A549 (cell line): ENCODE measurements around the gene SLC46A2. TPM values are rescaled to one million over a fixed set of nuclear protein-coding genes. Genes with fewer than 3 reads are reported as not detected.

Source experiments
- ATAC-seq, 2 experiments: fragments of 200-7000 bp in 1 of 2; fragments of >200 bp in 1 of 2; cut with Nextera tagmentation in 1 of 2; cut with Tn5 transposase in 1 of 2; 3 replicates each; pipeline versions ENCODE4 v1.8.0 to v1.9.1; 2018 to 2020; ENCODE audit warnings: mild to moderate bottlenecking in 1 of 2, moderate library complexity in 1 of 2
- CTCF ChIA-PET: fragments of 300-600 bp; sonication (Branson Sonifier 250); formaldehyde crosslinking; extraction: SDS; loops from one replicate; lab custom pipeline; 2021; ENCODE audit warnings: antibody characterized with exemption, inconsistent platforms; lab: Yijun Ruan, JAX
- POLR2A ChIA-PET: fragments of 350-600 bp; formaldehyde crosslinking; extraction: SDS; loops from one replicate; lab custom pipeline; 2021; ENCODE audit warnings: antibody characterized with exemption, inconsistent platforms; lab: Yijun Ruan, JAX
- DNase-seq, 2 experiments: peaks; one replicate each; pipeline versions ENCODE4 v3.0.0 to v3.0.0-alpha.2; 2011 to 2016; ENCODE audit warnings: low read depth in 1 of 2, low spot score in 1 of 2
- FAIRE-seq: peaks from 2 replicates; lab custom pipeline; 2011; peaks lifted over from hg19 to GRCh38; lab: Jason Lieb, UNC
- H3K27ac ChIP-seq, 2 experiments: fragments of >200 bp; sonication (Bioruptor Twin); formaldehyde crosslinking; 3 replicates each; pipeline ENCODE4 v1.5.1; 2016 to 2017
- H3K4me1 ChIP-seq: fragments of >200 bp; sonication (Bioruptor Twin); formaldehyde crosslinking; 3 replicates; pipeline ENCODE4 v1.6.1; 2016
- H3K4me2 ChIP-seq: fragments of >200 bp; sonication (Bioruptor Twin); formaldehyde crosslinking; 3 replicates; pipeline ENCODE4 v1.6.1; 2016
- H3K4me3 ChIP-seq: fragments of >200 bp; sonication (Bioruptor Twin); formaldehyde crosslinking; 3 replicates; pipeline ENCODE4 v1.5.1; 2016
- H3K9me3 ChIP-seq: fragments of >200 bp; sonication (Bioruptor Twin); formaldehyde crosslinking; 3 replicates; pipeline ENCODE4 v1.6.1; 2016
- CBX2 ChIP-seq: fragments of 200-600 bp; sonication (generic); IDR thresholded peaks from 2 replicates; pipeline ENCODE4 v1.6.1; 2016; ENCODE audit warnings: low read depth, mild to moderate bottlenecking, borderline replicate concordance
- CBX8 ChIP-seq: fragments of 200-600 bp; sonication (generic); IDR thresholded peaks from 2 replicates; pipeline ENCODE4 v1.6.1; 2016
- CHD4 ChIP-seq: fragments of 200-600 bp; sonication (generic); IDR thresholded peaks from 2 replicates; pipeline ENCODE4 v1.6.1; 2016; ENCODE audit warnings: antibody characterized with exemption, mild to moderate bottlenecking, borderline replicate concordance
- EHF ChIP-seq: fragments of 250-450 bp; sonication (Bioruptor Pico); IDR thresholded peaks from 2 replicates; pipeline ENCODE4 v1.5.0; 2020; ENCODE audit warnings: mild to moderate bottlenecking
- ESRRA ChIP-seq: fragments of 150-350 bp; IDR thresholded peaks from 2 replicates; pipeline ENCODE4 v1.6.1; 2014; ENCODE audit warnings: mild to moderate bottlenecking, low read length, borderline replicate concordance
- FOSL2 ChIP-seq, 2 experiments: fragments of 450-650 bp in 1 of 2; fragments of >200 bp in 1 of 2; sonication (Bioruptor Twin) in 1 of 2; formaldehyde crosslinking; IDR thresholded peaks; 2 replicates each; pipeline versions ENCODE4 v1.5.0 to v1.6.1; 2016 to 2020; ENCODE audit warnings: mild to moderate bottlenecking in 1 of 2, moderate library complexity in 1 of 2
- FOXS1 ChIP-seq: fragments of 250-450 bp; sonication (Bioruptor Pico); IDR thresholded peaks from 2 replicates; pipeline ENCODE4 v1.5.0; 2020; ENCODE audit warnings: mild to moderate bottlenecking, moderate library complexity
- HDAC2 ChIP-seq: fragments of 200-600 bp; sonication (generic); IDR thresholded peaks from 2 replicates; pipeline ENCODE4 v1.6.1; 2016
- HEYL ChIP-seq: fragments of 250-450 bp; sonication (Bioruptor Pico); IDR thresholded peaks from 2 replicates; pipeline ENCODE4 v1.8.0; 2021; ENCODE audit warnings: mild to moderate bottlenecking, moderate library complexity
- HOXB5 ChIP-seq: fragments of 250-450 bp; sonication (Bioruptor Pico); IDR thresholded peaks from 2 replicates; pipeline ENCODE4 v1.5.0; 2020; ENCODE audit warnings: mild to moderate bottlenecking, moderate library complexity
- KDM5A ChIP-seq: fragments of 200-600 bp; sonication (generic); IDR thresholded peaks from 2 replicates; pipeline ENCODE4 v1.6.1; 2016; ENCODE audit warnings: antibody characterized with exemption, mild to moderate bottlenecking
- MAZ ChIP-seq: fragments of 150-350 bp; IDR thresholded peaks from 2 replicates; pipeline ENCODE4 v1.6.1; 2014; ENCODE audit warnings: antibody characterized with exemption, low read depth, low read length, borderline replicate concordance
- PHF8 ChIP-seq: fragments of 200-600 bp; sonication (generic); IDR thresholded peaks from 2 replicates; pipeline ENCODE4 v1.6.1; 2016; ENCODE audit warnings: low read depth, mild to moderate bottlenecking, antibody characterized with exemption, moderate library complexity, borderline replicate concordance
- RCOR1 ChIP-seq: fragments of 150-350 bp; IDR thresholded peaks from 2 replicates; pipeline ENCODE4 v1.6.1; 2014; ENCODE audit warnings: antibody characterized with exemption, low read length, low read depth
- SMC3 ChIP-seq: fragments of >200 bp; sonication (Bioruptor Twin); formaldehyde crosslinking; IDR thresholded peaks from 3 replicates; pipeline ENCODE4 v1.6.1; 2018; ENCODE audit warnings: inconsistent platforms
- TP53 ChIP-seq: fragments of 250-450 bp; sonication (Bioruptor Pico); IDR thresholded peaks from 2 replicates; pipeline ENCODE4 v1.5.0; 2021; ENCODE audit warnings: mild to moderate bottlenecking, moderate library complexity
- ZNF302 ChIP-seq: fragments of 250-450 bp; sonication (Bioruptor Pico); IDR thresholded peaks from 2 replicates; pipeline ENCODE4 v1.9.0; 2021; ENCODE audit warnings: inconsistent platforms, mild to moderate bottlenecking, moderate library complexity
- ZSCAN20 ChIP-seq: fragments of 250-450 bp; sonication (Bioruptor Pico); IDR thresholded peaks from 2 replicates; pipeline ENCODE4 v1.8.0; 2022; ENCODE audit warnings: mild to moderate bottlenecking, moderate library complexity
- WGBS: methylation state at CpG from one replicate; pipeline ENCODE4 v1.1.6; 2017; ENCODE audit errors: missing lambda C conversion rate; 5-methylcytosine and 5-hydroxymethylcytosine counted together
- polyA plus RNA-seq, 4 experiments: library from polyadenylated mRNA; depleted of rRNA in 3 of 4; stranded (reverse); fragments of >200 nt; fragmentation: RNase III in 1 of 4; extraction: RNeasy Plus Mini Kit Qiagen cat#74134 plus additional on column Dnase treatment in 1 of 4; gene quantifications; 2 replicates in 3 of 4; 3 replicates in 1 of 4; pipeline ENCODE4 v1.2.3, GENCODE V29; 2011 to 2017
- TF ChIP-seq, protein P1 (sequence below): fragments of >200 bp; sonication (Bioruptor Twin); formaldehyde crosslinking; IDR thresholded peaks from 3 replicates; pipeline ENCODE4 v1.5.1; 2016
- TF ChIP-seq, protein P2 (sequence below): IDR thresholded peaks from 2 replicates; pipeline ENCODE4 v1.6.1; 2012

The SLC46A2 gene
- polyA plus RNA-seq, 2 of the 4 experiments (the other 2 are of a cell fraction): not detected

DNA sequence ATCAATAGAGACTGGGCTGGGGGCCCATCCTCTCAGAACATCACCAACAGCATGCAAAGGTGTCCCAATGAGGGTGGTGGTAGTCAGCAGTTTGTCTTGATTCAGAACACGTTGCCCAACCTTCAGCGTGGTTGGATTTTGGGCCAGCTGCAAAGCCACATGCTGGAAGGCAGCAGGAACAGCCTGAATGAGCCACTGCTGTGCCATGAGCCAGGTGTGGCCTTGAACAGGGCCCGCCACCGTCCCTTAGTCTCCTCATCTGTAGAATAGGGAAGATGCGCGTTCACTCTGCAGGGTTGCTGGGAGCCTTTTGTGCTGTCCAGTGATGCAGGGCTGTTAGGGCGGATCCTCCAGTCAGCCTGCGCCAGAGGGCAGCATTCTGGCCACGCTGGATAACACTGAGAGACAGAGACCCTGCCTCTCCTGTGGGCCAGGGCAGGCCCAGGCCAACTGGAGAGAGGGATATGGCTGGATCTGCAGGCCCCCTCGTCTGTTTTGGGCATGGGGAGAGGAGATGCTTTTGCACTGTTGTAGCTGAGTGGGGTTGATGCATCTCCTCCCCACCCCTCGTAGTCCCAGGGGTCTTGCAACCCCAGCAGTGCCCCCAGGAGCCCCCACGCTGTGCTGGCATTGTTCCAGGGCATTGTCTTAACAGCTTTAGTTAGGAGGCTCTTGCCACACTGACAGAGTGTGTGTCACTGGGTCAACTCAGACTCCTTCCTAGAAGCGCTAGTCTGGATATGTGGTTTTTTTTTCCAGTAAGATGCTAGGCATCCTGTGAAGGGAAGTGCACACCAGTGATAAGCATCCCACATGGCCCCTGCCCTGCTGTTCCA lies 42.1 kb downstream of the SLC46A2 start:
- H3K4me1 ChIP-seq: no peaks in the 10 kb centered on the region
- H3K27ac ChIP-seq: no peak overlapping the region
- no peak overlapping the region for H3K4me2 ChIP-seq
- 70% methylated on average over 13 of the region's 13 CpGs for WGBS
- TF ChIP-seq, protein P1, sequence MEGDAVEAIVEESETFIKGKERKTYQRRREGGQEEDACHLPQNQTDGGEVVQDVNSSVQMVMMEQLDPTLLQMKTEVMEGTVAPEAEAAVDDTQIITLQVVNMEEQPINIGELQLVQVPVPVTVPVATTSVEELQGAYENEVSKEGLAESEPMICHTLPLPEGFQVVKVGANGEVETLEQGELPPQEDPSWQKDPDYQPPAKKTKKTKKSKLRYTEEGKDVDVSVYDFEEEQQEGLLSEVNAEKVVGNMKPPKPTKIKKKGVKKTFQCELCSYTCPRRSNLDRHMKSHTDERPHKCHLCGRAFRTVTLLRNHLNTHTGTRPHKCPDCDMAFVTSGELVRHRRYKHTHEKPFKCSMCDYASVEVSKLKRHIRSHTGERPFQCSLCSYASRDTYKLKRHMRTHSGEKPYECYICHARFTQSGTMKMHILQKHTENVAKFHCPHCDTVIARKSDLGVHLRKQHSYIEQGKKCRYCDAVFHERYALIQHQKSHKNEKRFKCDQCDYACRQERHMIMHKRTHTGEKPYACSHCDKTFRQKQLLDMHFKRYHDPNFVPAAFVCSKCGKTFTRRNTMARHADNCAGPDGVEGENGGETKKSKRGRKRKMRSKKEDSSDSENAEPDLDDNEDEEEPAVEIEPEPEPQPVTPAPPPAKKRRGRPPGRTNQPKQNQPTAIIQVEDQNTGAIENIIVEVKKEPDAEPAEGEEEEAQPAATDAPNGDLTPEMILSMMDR: no peak
- TF ChIP-seq KDM5A: no peak
- no peak for TF ChIP-seq HEYL (CRISPR knock-in tag)
- TF ChIP-seq SMC3: no peak
- TF ChIP-seq, protein P2, sequence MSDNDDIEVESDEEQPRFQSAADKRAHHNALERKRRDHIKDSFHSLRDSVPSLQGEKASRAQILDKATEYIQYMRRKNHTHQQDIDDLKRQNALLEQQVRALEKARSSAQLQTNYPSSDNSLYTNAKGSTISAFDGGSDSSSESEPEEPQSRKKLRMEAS: no peak
- no peak for TF ChIP-seq CBX2
- no peak for TF ChIP-seq MAZ
- TF ChIP-seq ESRRA: no peak
- no peak for TF ChIP-seq HDAC2
- no peak for TF ChIP-seq CHD4
- TF ChIP-seq FOSL2 (IDR thresholded peaks at IDR 0.05): no peak
- TF ChIP-seq FOSL2 (CRISPR knock-in tag; IDR thresholded peaks at IDR 0.05): no peak
- TF ChIP-seq HOXB5 (CRISPR knock-in tag): no peak
- no peak for TF ChIP-seq PHF8
- TF ChIP-seq RCOR1: no peak
- TF ChIP-seq EHF: no peak
- TF ChIP-seq CBX8: no peak
- TF ChIP-seq, all 56 proteins: peak for 0
- ChIA-PET POLR2A (no interaction called here), CTCF (interaction anchor here (0.7 to 1.0 kb wide), 2 partner anchors 27 to 152 kb away, joined by 3 read pairs; no protein-coding TSS in a partner anchor)
- ATAC-seq (no peak), DNase-seq (no peak), FAIRE-seq (no peak)
- no peaks in the 10 kb centered on the region for H3K9me3 ChIP-seq
- no peak overlapping the region for H3K4me3 ChIP-seq

DNA sequence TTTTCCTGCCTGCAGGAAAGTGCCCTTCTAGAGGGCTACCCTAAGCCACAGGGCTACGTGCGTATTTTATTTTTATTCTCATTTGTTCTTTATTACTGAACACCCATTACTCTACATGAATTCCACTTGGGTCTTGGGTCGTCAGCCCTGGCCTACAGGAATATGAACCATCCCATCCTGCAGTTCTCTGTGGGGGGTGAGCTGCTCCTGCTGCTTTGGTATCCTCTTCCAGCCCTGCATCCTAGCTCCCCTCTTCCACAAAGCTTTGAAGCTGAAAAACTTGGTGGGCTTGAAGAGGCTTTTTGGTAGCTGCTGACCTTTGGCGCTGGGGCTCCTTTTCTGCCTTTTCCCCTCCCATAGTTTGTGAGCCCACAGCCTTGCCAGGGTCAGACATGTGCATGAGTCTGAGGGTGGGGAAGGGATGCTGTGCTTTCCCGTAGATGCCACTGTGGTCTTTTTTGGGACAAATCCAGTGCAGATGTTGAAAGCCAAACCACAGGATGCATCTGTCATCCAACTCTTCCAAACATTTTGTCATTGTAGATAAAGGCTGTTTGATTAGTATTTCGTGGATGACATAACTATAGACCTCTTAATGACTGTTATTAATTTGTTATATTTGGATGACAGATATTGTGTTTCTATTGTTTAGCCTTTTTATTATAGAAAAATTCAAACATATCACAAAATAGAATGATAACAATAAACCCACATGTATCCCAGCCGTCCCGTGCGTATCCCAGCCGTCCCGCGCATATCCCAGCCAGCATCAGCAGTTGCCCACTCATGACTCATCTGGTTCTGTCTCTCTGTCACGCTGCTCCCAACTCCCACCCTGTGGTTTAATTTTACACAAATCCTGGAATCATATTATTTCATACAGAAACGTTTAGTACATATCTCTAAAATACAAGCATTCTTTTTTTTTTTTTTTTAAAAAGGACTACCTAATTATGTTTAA lies 43.9 kb downstream of the SLC46A2 start:
- H3K4me2 ChIP-seq: no peak overlapping the region
- POLR2A ChIA-PET: no interaction called here
- no peak overlapping the region for H3K27ac ChIP-seq
- ATAC-seq: no peak
- no peak for FAIRE-seq
- H3K9me3 ChIP-seq: no peaks in the 10 kb centered on the region
- CTCF ChIA-PET: interaction anchor here (0.6 to 1.6 kb wide), 2 partner anchors 14 to 56 kb away, joined by 3 to 4 read pairs; no protein-coding TSS in a partner anchor
- DNase-seq: no peak
- no peak overlapping the region for H3K4me3 ChIP-seq
- TF ChIP-seq ZNF302 (no peak), TP53 (CRISPR knock-in tag) (no peak), CBX2 (no peak), FOXS1 (CRISPR knock-in tag) (no peak), ZSCAN20 (CRISPR knock-in tag) (no peak)
- TF ChIP-seq, all 56 proteins: peak for 0
- H3K4me1 ChIP-seq: no peaks in the 10 kb centered on the region
- WGBS: 77% methylated on average over 14 of the region's 14 CpGs
